GM10266 (cell line): Measurements from ENCODE around the gene ERCC8.
A peak's percentile ranks its signal among the peaks of the same experiment; 100 is the strongest.

Experiments used
- DNase-seq: peaks from one replicate; pipeline ENCODE4 v3.0.0; 2012; ENCODE audit errors: extremely low spot score
- CTCF ChIP-seq: IDR thresholded peaks from 2 replicates; pipeline ENCODE4 v1.5.1; 2012; ENCODE audit warnings: mild to moderate bottlenecking, low read depth; ENCODE audit not compliant: control insufficient read depth, insufficient read depth; ENCODE audit errors: missing control alignments

The ERCC8 gene

GRCh38 chr5:60978968-60979367 is 34.1 kb upstream of the ERCC8 start:
- no peak for TF ChIP-seq CTCF

DNA sequence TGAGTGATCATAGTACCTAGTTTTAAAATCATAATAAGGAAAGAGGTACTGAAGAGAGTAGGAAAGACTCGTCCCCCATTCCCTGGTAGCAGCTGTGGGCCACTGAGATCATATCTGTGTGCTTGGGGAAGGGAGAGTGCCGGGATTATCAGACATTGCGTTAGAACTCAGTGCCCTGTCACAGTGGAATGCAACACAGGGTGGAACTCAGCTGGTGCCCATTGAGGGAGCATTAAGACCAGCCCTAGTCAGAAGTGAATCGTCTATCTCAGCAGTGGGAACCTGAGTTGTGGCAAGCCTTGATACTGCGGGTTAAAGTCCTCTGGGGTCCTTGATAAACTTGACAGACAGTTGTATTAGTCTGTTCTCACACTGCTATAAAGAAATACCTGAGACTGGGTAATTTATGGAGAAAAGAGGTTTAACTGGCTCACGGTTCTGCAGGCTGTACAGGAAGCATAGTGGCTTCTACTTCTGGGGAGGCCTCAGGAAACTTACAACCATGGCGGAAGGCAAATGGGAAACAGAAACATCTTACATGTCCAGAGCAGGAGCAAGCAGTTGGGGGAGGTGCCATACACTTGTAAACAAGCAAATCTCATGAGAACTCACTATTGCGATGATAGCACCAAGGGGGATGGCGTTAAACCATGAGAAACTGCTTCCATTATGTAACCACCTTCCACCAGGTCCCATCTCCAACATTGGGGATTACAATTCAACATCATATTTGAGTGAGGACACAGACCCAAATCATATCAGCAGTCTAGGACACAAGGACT is 33.3 kb upstream of the ERCC8 start:
- no peak for TF ChIP-seq CTCF
- no peak for DNase-seq

More at GRCh38 chr5:60978968-60979367, 34.1 kb upstream of the ERCC8 start:
- no peak for DNase-seq

GRCh38 chr5:60972231-60972630 is 27.4 kb upstream of the ERCC8 start:
- no peak for DNase-seq
- TF ChIP-seq CTCF: no peak

GRCh38 chr5:60961685-60962084 is 16.8 kb upstream of the ERCC8 start:
- DNase-seq: no peak
- no peak for TF ChIP-seq CTCF

- peak; percentile 16 for TF ChIP-seq CTCF
- no peak for DNase-seq
These were observed 15.7 kb upstream of the ERCC8 start for GRCh38 chr5:60960591-60960990.

- TF ChIP-seq CTCF: peak; percentile 26
- no peak for DNase-seq
These were observed 14.3 kb upstream of the ERCC8 start for GRCh38 chr5:60959156-60959555.

DNA sequence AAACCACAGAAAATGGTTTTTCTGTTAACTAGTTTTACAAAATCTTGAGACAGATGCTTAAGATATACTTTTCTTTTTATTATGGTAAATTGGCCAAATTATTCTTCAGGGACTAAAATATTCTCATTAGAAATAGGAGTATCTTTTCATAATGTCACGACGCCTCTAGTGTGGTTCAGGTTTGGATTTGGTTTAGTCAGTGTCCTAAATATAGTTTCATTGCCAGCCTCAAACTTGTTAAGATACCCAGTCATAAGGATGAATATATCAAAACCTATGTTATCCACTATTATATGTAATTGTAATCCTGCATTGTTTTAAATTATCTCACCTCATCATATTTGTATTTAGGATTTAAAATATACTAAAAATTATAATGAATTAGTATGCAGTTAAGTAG is 13.8 kb upstream of the ERCC8 start:
- DNase-seq: no peak
- TF ChIP-seq CTCF: no peak
